Thyroid gland (tissue), 4 donors: Measurements from ENCODE around the gene CCDC120. TPM values are rescaled to one million over a fixed set of nuclear protein-coding genes. Genes with fewer than 3 reads are reported as not detected.

Experiments used
- DNase-seq, 2 donors: peaks; one replicate each; pipeline ENCODE4 v3.0.0-alpha.2; 2019
- H3K27ac ChIP-seq, 3 donors: fragments of 200-600 bp; sonication (generic); 1 replicate in 2 of 3; 2 replicates in 1 of 3; pipeline ENCODE4 v1.5.1; 2016 to 2019; ENCODE audit warnings: mild to moderate bottlenecking in 1 of 3, moderate library complexity in 1 of 3
- H3K27me3 ChIP-seq: fragments of 200-600 bp; sonication (generic); one replicate; pipeline ENCODE4 v1.5.1; 2019
- H3K36me3 ChIP-seq, 2 donors: fragments of 200-600 bp; sonication (generic); one replicate each; pipeline ENCODE4 v1.5.1; 2016 to 2019
- H3K4me1 ChIP-seq, 2 donors: fragments of 200-600 bp; sonication (generic); one replicate each; pipeline ENCODE4 v1.5.1; 2017 to 2019
- H3K4me3 ChIP-seq, 3 donors: fragments of 200-600 bp; sonication (generic); replicated peaks in 1 of 3; 1 replicate in 2 of 3; 2 replicates in 1 of 3; pipeline ENCODE4 v1.5.1; 2016; ENCODE audit warnings: mild to moderate bottlenecking in 1 of 3
- H3K9me3 ChIP-seq: fragments of 200-600 bp; sonication (generic); one replicate; pipeline ENCODE4 v1.5.1; 2017
- CTCF ChIP-seq, 6 experiments: fragments of 200-600 bp in 3 of 6; fragments of 450-650 bp in 3 of 6; sonication (generic) in 3 of 6; IDR thresholded peaks; one replicate each; pipeline ENCODE4 v1.5.1; 2016 to 2019; ENCODE audit warnings: antibody characterized with exemption in 6 of 6, mild to moderate bottlenecking in 2 of 6, inconsistent platforms in 1 of 6, moderate library complexity in 1 of 6
- POLR2A ChIP-seq, 2 donors: fragments of 450-650 bp; IDR thresholded peaks; one replicate each; pipeline ENCODE4 v1.6.1; 2017; ENCODE audit warnings: antibody characterized with exemption in 2 of 2, mild to moderate bottlenecking in 2 of 2, moderate library complexity in 1 of 2
- WGBS, 2 donors: methylation state at CpG; one replicate each; pipeline ENCODE4 v1.1.5; 2017; 5-methylcytosine and 5-hydroxymethylcytosine counted together
- intact Hi-C: fragments of 100-400 bp; cut with DNase I; formaldehyde crosslinking; loops from one replicate; pipeline ENCODE4 v1.15.1; 2023
- total RNA-seq, 4 donors: library from RNA; depleted of rRNA; stranded (reverse); fragments of >200 nt; gene quantifications; one replicate each; pipeline ENCODE4 v1.2.3, GENCODE V29; 2016

Gene CCDC120
- total RNA-seq, 4 donors from 2014 or later = 5.1 to 14.4 (median 6.3) TPM

DNA sequence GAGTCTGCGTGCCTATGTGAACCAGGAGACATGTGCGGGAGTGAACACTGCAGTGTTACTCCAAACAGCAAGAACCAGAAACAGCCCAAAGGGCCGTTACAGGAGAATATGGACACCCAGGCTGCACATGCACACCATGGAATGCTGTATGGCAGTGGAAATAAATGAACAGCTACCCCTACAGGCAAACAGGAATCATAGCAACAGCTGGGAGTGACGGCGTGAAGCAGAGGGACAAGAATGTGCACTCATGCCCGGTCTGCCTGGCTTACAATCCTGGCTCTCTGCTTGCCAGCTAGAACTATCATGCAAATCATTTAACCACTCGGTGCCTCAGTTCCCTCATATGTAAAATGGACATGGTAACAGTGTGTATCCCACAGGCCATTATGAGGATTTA, 48.1 kb downstream of the CCDC120 start:
- H3K9me3 ChIP-seq = no peaks in the 10 kb centered on the region
- H3K36me3 ChIP-seq = peaks cover 0 to 2% of the 10 kb centered on the region in 2 donors
- WGBS, 2 donors = 45 to 80% methylated on average over 1 to 7 of the region's 7 CpGs
- peak; percentile 18 to 42 for DNase-seq
- H3K4me3 ChIP-seq = no peak overlapping the region
- H3K27ac ChIP-seq = no peak overlapping the region
- TF ChIP-seq CTCF (IDR thresholded peaks at IDR 0.05) (peak in 3 of 6 experiments; percentile 19 to 34 (median 34)), POLR2A (IDR thresholded peaks at IDR 0.05) (no peak)
- no peaks in the 10 kb centered on the region for H3K27me3 ChIP-seq
- intact Hi-C loops = no loop called here
- H3K4me1 ChIP-seq = no peaks in the 10 kb centered on the region

- H3K9me3 ChIP-seq = no peaks in the 10 kb centered on the region
- H3K27me3 ChIP-seq = no peaks in the 10 kb centered on the region
- no peak overlapping the region for H3K4me3 ChIP-seq
- intact Hi-C loops = no loop called here
- H3K4me1 ChIP-seq = no peaks in the 10 kb centered on the region
- TF ChIP-seq CTCF (IDR thresholded peaks at IDR 0.05) (no peak), POLR2A (IDR thresholded peaks at IDR 0.05) (no peak)
- DNase-seq = no peak
- H3K36me3 ChIP-seq = peaks cover 2 to 6% of the 10 kb centered on the region in 2 donors
- H3K27ac ChIP-seq = no peak overlapping the region
- whole genome bisulfite sequencing, 2 donors = 70 to 78% methylated on average over 2 of the region's 2 CpGs
Measured at GRCh38 chrX:49108641-49109040, 49.8 kb downstream of the CCDC120 start.

- Histone ChIP-seq H3K36me3 (peaks cover 6 to 7% of the 10 kb centered on the region in 2 donors), H3K9me3 (no peaks in the 10 kb centered on the region), H3K27ac (no peak overlapping the region), H3K27me3 (no peaks in the 10 kb centered on the region), H3K4me1 (no peaks in the 10 kb centered on the region), H3K4me3 (no peak overlapping the region)
- no peak for DNase-seq
- TF ChIP-seq POLR2A (IDR thresholded peaks at IDR 0.05) = no peak
- no peak for TF ChIP-seq CTCF (IDR thresholded peaks at IDR 0.05)
- intact Hi-C loops = no loop called here
- 92 to 98% methylated on average over 3 of the region's 3 CpGs for WGBS, 2 donors
Measured at GRCh38 chrX:49110417-49110816, 51.6 kb downstream of the CCDC120 start.

DNA sequence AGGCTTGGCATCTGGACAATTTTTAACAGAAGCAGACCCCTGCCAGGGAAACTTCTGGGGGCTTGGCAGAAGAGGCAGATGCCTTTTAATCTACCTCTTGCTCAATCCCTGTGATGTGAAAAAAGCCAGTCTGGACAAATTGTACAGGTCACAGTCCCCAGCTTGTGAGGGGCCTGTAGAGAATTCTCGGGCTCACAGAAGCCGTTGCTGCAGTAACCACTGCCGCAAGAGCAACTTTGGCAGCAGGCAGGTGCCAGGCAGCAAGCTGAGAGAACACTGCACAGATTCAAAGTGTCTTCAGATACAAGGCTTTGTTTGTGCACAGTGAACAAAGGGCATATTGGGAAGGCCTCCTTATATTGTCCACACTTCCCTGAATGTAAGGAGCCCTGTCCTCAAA, 53.0 kb downstream of the CCDC120 start:
- no peak for DNase-seq
- Histone ChIP-seq H3K36me3 (peaks cover 9 to 10% of the 10 kb centered on the region in 2 donors), H3K27me3 (no peaks in the 10 kb centered on the region), H3K4me3 (no peak overlapping the region), H3K27ac (no peak overlapping the region), H3K9me3 (no peaks in the 10 kb centered on the region), H3K4me1 (no peaks in the 10 kb centered on the region)
- WGBS, 2 donors = 87 to 100% methylated on average over 2 to 3 of the region's 3 CpGs
- intact Hi-C loops = no loop called here
- TF ChIP-seq CTCF (IDR thresholded peaks at IDR 0.05) (no peak), POLR2A (IDR thresholded peaks at IDR 0.05) (no peak)

DNA sequence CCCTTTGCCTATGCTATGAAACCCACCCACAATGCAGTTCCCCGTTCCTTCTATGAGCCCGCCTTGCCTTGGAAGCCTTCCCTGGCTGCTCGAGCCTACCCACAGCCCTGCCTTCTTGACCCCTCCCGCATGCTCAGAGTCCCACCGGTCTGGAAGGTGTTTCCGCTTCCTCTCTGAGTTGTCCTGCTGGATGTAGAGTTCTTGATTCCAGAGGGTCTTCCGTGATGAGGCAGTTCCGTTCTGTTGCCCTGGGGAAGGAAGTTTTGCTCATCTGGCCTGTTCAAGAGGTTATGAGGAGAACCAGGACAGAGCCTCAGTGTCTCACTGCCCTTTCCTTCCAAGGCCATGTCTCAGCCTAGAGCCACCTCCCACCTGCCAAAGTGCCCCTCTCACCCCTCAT, 57.3 kb downstream of the CCDC120 start:
- Histone ChIP-seq H3K27me3 (no peaks in the 10 kb centered on the region), H3K36me3 (peaks cover 9 to 16% of the 10 kb centered on the region in 2 donors)
- no peak for TF ChIP-seq CTCF (IDR thresholded peaks at IDR 0.05)
- no peak for TF ChIP-seq POLR2A (IDR thresholded peaks at IDR 0.05)

More for the DNA sequence above, 57.3 kb downstream of the CCDC120 start:
- 91% methylated on average over 8 of the region's 8 CpGs; no CpG with 5 or more reads in 1 of the 2 donors for WGBS, 2 donors
- Histone ChIP-seq H3K4me3 (no peak overlapping the region), H3K4me1 (no peaks in the 10 kb centered on the region), H3K9me3 (no peaks in the 10 kb centered on the region), H3K27ac (no peak overlapping the region)
- intact Hi-C loops = no loop called here
- no peak for DNase-seq
